Iris pigment epithelial cell (primary cell): ENCODE measurements around the gene OR2C1.

Experiments used
- DNase-seq: peaks from one replicate; pipeline ENCODE4 v3.0.0-alpha.2; 2011; ENCODE audit warnings: low read depth

OR2C1 gene

GRCh38 chr16:3400446-3400778, 44.7 kb downstream of the OR2C1 start:
- no peak for DNase-seq

- DNase-seq = peak; percentile 100
Measured at GRCh38 chr16:3400779-3401688, 45.3 kb downstream of the OR2C1 start, which contains the start of the genes ZNF174 and ZSCAN32. Gene ZNF174, plus strand, starts transcription at chr16:3401215. Its CDS starts 790 bp downstream, at chr16:3402005. Gene ZSCAN32, minus strand, starts transcription at chr16:3401004. Its CDS starts 3,447 bp downstream, at chr16:3397557.

GRCh38 chr16:3401719-3402397, 46.2 kb downstream of the OR2C1 start:
- peak; percentile 31 for DNase-seq
